Fibroblast of mammary gland (primary cell): ENCODE measurements around the gene PLXNC1.

ENCODE experiments used
- DNase-seq: peaks from one replicate; pipeline ENCODE4 v3.0.0-alpha.2; 2010; ENCODE audit warnings: low read depth
- H3K4me3 ChIP-seq: 2 replicates; pipeline ENCODE4 v1.5.1; 2011; ENCODE audit warnings: low read depth, mild to moderate bottlenecking, low read length, moderate library complexity; ENCODE audit not compliant: control insufficient read depth
- TF ChIP-seq, protein P1 (sequence below): conservative IDR thresholded peaks from 2 replicates; pipeline ENCODE4 v1.5.1; 2011; ENCODE audit warnings: low read depth, low read length, inconsistent platforms; ENCODE audit not compliant: control insufficient read depth, insufficient read depth

PLXNC1 gene

DNA sequence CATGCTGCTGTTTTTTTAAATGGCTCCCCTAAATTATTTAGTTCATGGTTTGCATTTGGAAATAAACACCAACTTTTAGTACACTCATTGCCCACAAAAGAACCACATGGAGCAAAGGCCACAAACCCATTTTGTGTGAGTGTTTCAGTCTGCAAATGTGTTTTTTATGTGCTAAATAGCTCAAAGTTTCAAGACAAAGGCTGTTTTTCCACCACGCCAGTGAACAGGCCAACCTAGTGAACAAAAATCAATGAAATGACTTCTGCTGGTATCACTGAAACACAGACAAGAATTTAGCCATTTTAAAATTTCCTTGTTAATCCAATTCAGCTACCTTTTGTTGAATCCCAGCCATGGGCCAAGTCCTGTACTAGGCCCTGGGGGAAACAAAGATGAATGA is 52.3 kb downstream of the PLXNC1 start:
- TF ChIP-seq, protein P1, sequence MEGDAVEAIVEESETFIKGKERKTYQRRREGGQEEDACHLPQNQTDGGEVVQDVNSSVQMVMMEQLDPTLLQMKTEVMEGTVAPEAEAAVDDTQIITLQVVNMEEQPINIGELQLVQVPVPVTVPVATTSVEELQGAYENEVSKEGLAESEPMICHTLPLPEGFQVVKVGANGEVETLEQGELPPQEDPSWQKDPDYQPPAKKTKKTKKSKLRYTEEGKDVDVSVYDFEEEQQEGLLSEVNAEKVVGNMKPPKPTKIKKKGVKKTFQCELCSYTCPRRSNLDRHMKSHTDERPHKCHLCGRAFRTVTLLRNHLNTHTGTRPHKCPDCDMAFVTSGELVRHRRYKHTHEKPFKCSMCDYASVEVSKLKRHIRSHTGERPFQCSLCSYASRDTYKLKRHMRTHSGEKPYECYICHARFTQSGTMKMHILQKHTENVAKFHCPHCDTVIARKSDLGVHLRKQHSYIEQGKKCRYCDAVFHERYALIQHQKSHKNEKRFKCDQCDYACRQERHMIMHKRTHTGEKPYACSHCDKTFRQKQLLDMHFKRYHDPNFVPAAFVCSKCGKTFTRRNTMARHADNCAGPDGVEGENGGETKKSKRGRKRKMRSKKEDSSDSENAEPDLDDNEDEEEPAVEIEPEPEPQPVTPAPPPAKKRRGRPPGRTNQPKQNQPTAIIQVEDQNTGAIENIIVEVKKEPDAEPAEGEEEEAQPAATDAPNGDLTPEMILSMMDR, result no peak
- no peak for DNase-seq
- H3K4me3 ChIP-seq, result no peak overlapping the region

DNA sequence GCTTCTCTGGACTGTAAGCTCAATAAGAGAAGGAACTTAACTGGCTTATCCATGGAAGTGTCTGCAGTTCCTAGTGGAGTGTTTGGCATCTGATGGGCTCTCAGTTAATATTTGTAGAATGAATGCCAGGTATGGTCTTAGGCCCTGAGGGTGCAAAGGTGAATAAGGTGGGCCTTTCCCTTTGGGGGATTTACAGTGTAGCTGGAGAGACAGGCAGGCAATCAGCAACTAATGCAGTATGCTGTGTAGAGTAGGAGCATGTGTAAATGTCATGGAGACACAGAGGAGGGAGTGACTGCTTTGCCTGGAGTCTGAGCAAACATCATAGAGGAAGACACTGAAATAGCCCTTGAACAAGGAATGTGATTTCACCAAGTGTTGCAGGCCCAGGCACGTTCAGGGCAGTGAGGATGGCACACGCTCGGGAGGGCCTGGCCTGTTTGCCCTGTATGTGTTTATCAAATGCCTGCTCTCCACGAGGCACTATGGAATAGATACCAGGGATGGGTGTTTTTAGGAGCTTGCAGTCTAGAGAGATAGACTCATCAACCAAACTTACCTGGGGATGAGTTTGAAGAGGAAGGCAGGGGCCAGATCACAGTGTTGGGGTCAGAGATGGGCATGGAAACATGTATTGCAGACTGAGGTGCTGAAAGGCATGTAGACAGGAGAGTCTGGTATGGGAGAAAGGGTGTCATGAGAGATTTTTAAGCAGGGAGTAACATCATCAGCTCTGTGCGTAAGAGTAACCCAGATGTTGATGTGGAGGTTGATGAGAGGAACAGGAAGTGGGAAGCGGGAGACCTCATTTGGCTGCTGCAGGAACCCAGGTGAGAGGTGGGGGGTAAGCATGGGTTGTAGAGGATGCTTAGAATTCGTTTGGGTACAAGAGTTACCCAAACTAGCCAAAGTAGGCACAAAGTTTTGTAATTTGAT is 54.1 kb downstream of the PLXNC1 start:
- no peak overlapping the region for H3K4me3 ChIP-seq
- no peak for DNase-seq
- TF ChIP-seq, protein P1, result no peak

DNA sequence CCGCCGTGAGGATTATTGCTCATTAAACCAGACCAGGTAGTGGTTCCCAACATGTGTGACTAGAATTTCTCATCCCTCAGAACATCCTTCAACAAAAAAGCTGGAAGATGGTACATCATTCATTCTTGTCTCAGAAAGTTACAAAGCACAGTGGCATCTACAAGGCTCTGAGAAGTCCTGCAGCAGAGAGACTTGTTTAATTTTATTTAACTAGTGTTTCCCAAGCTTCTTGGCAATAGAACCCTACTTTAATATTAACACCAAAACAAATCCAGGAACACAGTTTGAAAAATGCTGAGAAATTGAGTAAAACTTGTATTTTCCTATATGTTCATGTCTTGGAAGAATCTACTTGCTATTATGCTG is 54.8 kb downstream of the PLXNC1 start:
- TF ChIP-seq, protein P1, result no peak
- no peak for DNase-seq
- no peak overlapping the region for H3K4me3 ChIP-seq

DNA sequence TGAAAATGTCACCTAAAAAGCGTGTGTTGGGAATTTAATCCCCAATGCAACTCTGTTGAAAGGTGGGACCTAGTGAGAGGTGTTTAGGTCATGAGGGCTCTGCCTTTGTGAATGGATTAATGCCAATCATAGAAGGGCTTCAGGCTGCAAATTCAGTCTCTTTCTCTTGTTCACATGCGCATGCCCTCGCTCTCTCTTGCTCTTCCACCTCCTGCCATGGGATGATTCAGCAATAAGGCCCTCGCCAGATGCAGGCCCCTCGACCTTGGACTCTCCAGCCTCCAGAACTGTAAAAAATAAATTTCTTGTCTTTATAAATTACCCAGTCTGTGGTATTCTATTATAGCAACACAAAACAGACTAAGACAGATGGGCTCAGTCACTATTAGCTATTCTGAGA is 55.4 kb downstream of the PLXNC1 start:
- TF ChIP-seq, protein P1, result no peak
- H3K4me3 ChIP-seq, result no peak overlapping the region
- no peak for DNase-seq

DNA sequence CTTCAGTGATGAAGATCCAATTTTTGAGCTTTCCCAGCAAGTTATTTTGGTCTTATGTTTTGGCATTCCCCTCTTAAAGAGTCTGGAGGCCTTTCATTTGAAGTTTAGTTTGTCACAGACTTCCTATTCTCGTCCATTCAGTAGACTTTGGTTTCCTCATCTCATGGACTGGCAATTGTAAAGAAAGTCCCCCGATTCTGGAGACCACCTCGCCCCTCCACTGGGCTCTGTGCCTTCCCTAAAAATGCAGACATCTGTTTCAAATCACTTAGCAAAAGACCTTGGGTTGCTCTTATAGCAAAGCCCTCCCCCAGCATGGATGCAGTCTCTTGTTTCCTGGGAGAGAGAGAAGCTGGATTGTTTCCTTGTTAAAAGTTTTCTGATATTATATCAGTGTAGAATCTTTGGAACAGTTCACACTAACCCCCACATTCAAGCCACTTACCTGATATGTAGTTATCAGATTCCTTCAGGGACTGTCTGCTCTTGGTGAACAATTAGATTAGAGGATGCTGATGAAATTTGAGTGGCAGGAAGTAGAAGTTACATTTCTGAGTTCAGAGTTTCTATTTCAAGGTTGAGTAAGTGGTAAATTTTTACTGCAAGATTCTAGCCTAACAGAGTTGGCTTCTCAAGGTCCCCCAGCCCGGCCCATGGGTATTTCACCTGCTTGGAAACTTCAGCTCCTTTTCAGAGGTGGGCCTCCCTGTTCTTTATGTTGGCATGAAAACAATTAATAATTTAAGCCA is 56.3 kb downstream of the PLXNC1 start:
- no peak overlapping the region for H3K4me3 ChIP-seq
- TF ChIP-seq, protein P1, result no peak
- no peak for DNase-seq

DNA sequence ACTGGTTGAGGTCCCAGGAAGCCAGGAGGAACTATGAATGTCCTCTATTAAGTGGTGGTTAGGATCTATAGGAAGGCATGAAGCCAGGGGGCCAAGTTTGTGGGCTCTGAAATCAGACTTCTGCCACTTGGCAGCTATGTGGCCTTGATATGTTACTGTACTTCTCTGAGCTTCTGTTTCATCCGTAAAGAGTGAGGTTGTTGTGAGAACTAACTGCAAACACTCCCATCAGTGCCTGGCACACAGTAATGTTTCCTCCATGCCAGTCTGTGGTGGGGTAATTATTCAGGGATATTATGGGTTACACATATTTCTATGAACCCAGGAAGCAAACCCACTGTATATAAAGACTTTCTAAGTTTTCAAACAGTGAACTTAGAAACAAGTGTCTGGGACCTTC is 57.4 kb downstream of the PLXNC1 start:
- DNase-seq, result no peak
- TF ChIP-seq, protein P1, result no peak
- H3K4me3 ChIP-seq, result no peak overlapping the region
